UCSD-AML1 (cell line): ENCODE measurements around the gene NNMT.

ENCODE experiments used
- DNase-seq: peaks from one replicate; lab custom pipeline; 2025; ENCODE audit not compliant: unreplicated experiment; lab: John Stamatoyannopoulos, UW

NNMT gene

GRCh38 chr11:114262681-114263512 lies 33.3 kb upstream of the NNMT start:
- DNase-seq = peak; percentile 26

GRCh38 chr11:114263513-114264170 lies 32.6 kb upstream of the NNMT start:
- DNase-seq = no peak

- no peak for DNase-seq
Observed at GRCh38 chr11:114264381-114264780, 31.8 kb upstream of the NNMT start.

- DNase-seq = no peak
Observed at GRCh38 chr11:114265122-114265878, 30.9 kb upstream of the NNMT start.

GRCh38 chr11:114269498-114269897 lies 26.7 kb upstream of the NNMT start:
- DNase-seq = no peak

- no peak for DNase-seq
Observed at GRCh38 chr11:114270531-114271270, 25.5 kb upstream of the NNMT start.

GRCh38 chr11:114271316-114271715 lies 24.9 kb upstream of the NNMT start:
- DNase-seq = no peak

GRCh38 chr11:114272311-114272710 lies 23.9 kb upstream of the NNMT start:
- no peak for DNase-seq

GRCh38 chr11:114273071-114273470 lies 23.1 kb upstream of the NNMT start:
- no peak for DNase-seq

- DNase-seq = no peak
Observed at GRCh38 chr11:114273890-114274635, 22.1 kb upstream of the NNMT start.

GRCh38 chr11:114274637-114275036 lies 21.6 kb upstream of the NNMT start:
- DNase-seq = no peak

GRCh38 chr11:114275280-114275679 lies 20.9 kb upstream of the NNMT start:
- no peak for DNase-seq

- DNase-seq = no peak
Observed at GRCh38 chr11:114276077-114276476, 20.1 kb upstream of the NNMT start.

- no peak for DNase-seq
Observed at GRCh38 chr11:114277637-114278341, 18.4 kb upstream of the NNMT start.

GRCh38 chr11:114278342-114279065 lies 17.7 kb upstream of the NNMT start:
- DNase-seq = no peak

- no peak for DNase-seq
Observed at GRCh38 chr11:114279792-114280546, 16.2 kb upstream of the NNMT start.

- peak; percentile 57 for DNase-seq
Observed at GRCh38 chr11:114280696-114281095, 15.5 kb upstream of the NNMT start.

- DNase-seq = no peak
Observed at GRCh38 chr11:114281388-114281956, 14.7 kb upstream of the NNMT start.
